NCI-H510A (cell line): ENCODE data around the gene CD80.
"Not testable (repeated sequence)": the region's sequence is repeated elsewhere in the genome, so short reads cannot be mapped to it uniquely, and the experiment has no call there.

Experiments used
- DNase-seq: peaks from one replicate; lab custom pipeline; 2025; lab: John Stamatoyannopoulos, UW

The CD80 gene

GRCh38 chr3:119559441-119559963 lies at the start of gene CD80:
TSS of gene CD80 (minus strand) at chr3:119559614. CDS start at chr3:119557728, 1,886 bp downstream.
- peak; percentile 17 for DNase-seq

- no peak for DNase-seq
These were observed 49.1 kb upstream of the CD80 start for GRCh38 chr3:119608405-119609000.

GRCh38 chr3:119604878-119605277 lies 45.5 kb upstream of the CD80 start:
- no peak for DNase-seq

GRCh38 chr3:119602676-119603075 lies 43.3 kb upstream of the CD80 start:
- no peak for DNase-seq

GRCh38 chr3:119601154-119601553 lies 41.7 kb upstream of the CD80 start:
- DNase-seq, result no peak

GRCh38 chr3:119600732-119601131 lies 41.3 kb upstream of the CD80 start:
- no peak for DNase-seq

- no peak for DNase-seq
These were observed 40.3 kb upstream of the CD80 start for GRCh38 chr3:119599558-119600174.

GRCh38 chr3:119598410-119599098 lies 39.1 kb upstream of the CD80 start:
- no peak for DNase-seq

GRCh38 chr3:119597548-119598288 lies 38.3 kb upstream of the CD80 start, which contains the start of gene PLA1A:
TSS of gene PLA1A (plus strand) at chr3:119597885. CDS start at chr3:119597914, 29 bp downstream.
- DNase-seq, result no peak

GRCh38 chr3:119596398-119596797 lies 37.0 kb upstream of the CD80 start:
- no peak for DNase-seq

- no peak for DNase-seq
These were observed 36.4 kb upstream of the CD80 start for GRCh38 chr3:119595639-119596334.

GRCh38 chr3:119594929-119595328 lies 35.5 kb upstream of the CD80 start:
- DNase-seq, result not testable (repeated sequence)

GRCh38 chr3:119594066-119594465 lies 34.7 kb upstream of the CD80 start:
- DNase-seq, result no peak

GRCh38 chr3:119592861-119593260 lies 33.4 kb upstream of the CD80 start:
- DNase-seq, result no peak

- no peak for DNase-seq
These were observed 31.3 kb upstream of the CD80 start for GRCh38 chr3:119590706-119591105.

GRCh38 chr3:119589102-119589773 lies 29.8 kb upstream of the CD80 start:
- no peak for DNase-seq

- DNase-seq, result no peak
These were observed 28.7 kb upstream of the CD80 start for GRCh38 chr3:119588112-119588511.

GRCh38 chr3:119586733-119587172 lies 27.3 kb upstream of the CD80 start:
- DNase-seq, result no peak

- no peak for DNase-seq
These were observed 26.6 kb upstream of the CD80 start for GRCh38 chr3:119585856-119586570.

GRCh38 chr3:119585208-119585607 lies 25.8 kb upstream of the CD80 start:
- DNase-seq, result no peak
